Neural cell (in vitro differentiated cells): ENCODE data around the gene HS3ST6.

Source experiments
- CTCF ChIP-seq: fragments of 450-650 bp; IDR thresholded peaks from 2 replicates; pipeline ENCODE4 v1.5.1; 2014; ENCODE audit warnings: antibody characterized with exemption, mild to moderate bottlenecking, moderate library complexity; ENCODE audit not compliant: poor library complexity, severe bottlenecking
- EP300 ChIP-seq: fragments of 450-650 bp; conservative IDR thresholded peaks from 2 replicates; pipeline ENCODE4 v1.6.1; 2014; ENCODE audit warnings: antibody characterized with exemption, mild to moderate bottlenecking, moderate library complexity; ENCODE audit not compliant: poor library complexity, severe bottlenecking
- EZH2 ChIP-seq: fragments of 200-600, 300-800 bp; shearing (Covaris generic), sonication (generic); IDR thresholded peaks from 2 replicates; pipeline ENCODE4 v1.6.1; 2014; ENCODE audit warnings: antibody characterized with exemption, low read length, borderline replicate concordance, mild to moderate bottlenecking; ENCODE audit not compliant: insufficient read depth, poor library complexity, severe bottlenecking
- MXI1 ChIP-seq: fragments of 450-650 bp; conservative IDR thresholded peaks from 2 replicates; pipeline ENCODE4 v1.6.1; 2014; ENCODE audit warnings: antibody characterized with exemption, mild to moderate bottlenecking; ENCODE audit not compliant: poor library complexity, severe bottlenecking
- POLR2AphosphoS5 ChIP-seq: IDR thresholded peaks from 2 replicates; pipeline ENCODE4 v1.6.1; 2012
- RAD21 ChIP-seq: fragments of 450-650 bp; conservative IDR thresholded peaks from 2 replicates; pipeline ENCODE4 v1.6.1; 2014; ENCODE audit warnings: antibody characterized with exemption, mild to moderate bottlenecking, moderate library complexity
- REST ChIP-seq: IDR thresholded peaks from 2 replicates; pipeline ENCODE4 v1.6.1; 2012; ENCODE audit warnings: borderline replicate concordance
- SMC3 ChIP-seq: fragments of 450-650 bp; conservative IDR thresholded peaks from 2 replicates; pipeline ENCODE4 v1.6.1; 2014; ENCODE audit warnings: antibody characterized with exemption, mild to moderate bottlenecking, moderate library complexity; ENCODE audit not compliant: poor library complexity
- TAF1 ChIP-seq: IDR thresholded peaks from 2 replicates; pipeline ENCODE4 v1.6.1; 2012; ENCODE audit warnings: low read depth

GRCh38 chr16:1926271-1926670 is 8.1 kb upstream of the HS3ST6 start:
- TF ChIP-seq CTCF, result no peak
- TF ChIP-seq REST, result no peak
- no peak for TF ChIP-seq TAF1
- no peak for TF ChIP-seq EZH2
- no peak for TF ChIP-seq EP300
- TF ChIP-seq POLR2AphosphoS5, result no peak
- TF ChIP-seq MXI1, result no peak
- TF ChIP-seq SMC3, result no peak
- TF ChIP-seq RAD21, result no peak
